Left lung (tissue), 10 donors: ENCODE results near the gene GPR78. TPM values are rescaled to one million over a fixed set of nuclear protein-coding genes. Genes with fewer than 3 reads are reported as not detected.

Experiments
- ATAC-seq: fragments of 200-7000 bp; cut with Tn5 transposase; one replicate; pipeline ENCODE4 v1.9.1; 2020; ENCODE audit warnings: moderate library complexity
- DNase-seq, 4 donors: peaks; one replicate each; pipeline ENCODE4 v3.0.0-alpha.2; 2013 to 2020
- H3K27ac ChIP-seq, 2 donors: fragments of 200-600 bp; sonication (generic) in 1 of 2; one replicate each; pipeline versions ENCODE4 v1.5.0 to v1.8.0; 2020 to 2021
- H3K27me3 ChIP-seq, 2 donors: fragments of 200-600 bp; sonication (generic) in 1 of 2; one replicate each; pipeline versions ENCODE4 v1.5.0 to v1.8.0; 2020 to 2021
- H3K36me3 ChIP-seq, 2 donors: fragments of 200-600 bp; sonication (generic) in 1 of 2; one replicate each; pipeline versions ENCODE4 v1.5.0 to v1.8.0; 2020 to 2021
- H3K4me1 ChIP-seq, 2 donors: fragments of 200-600 bp; one replicate each; pipeline ENCODE4 v1.8.0; 2021
- H3K4me3 ChIP-seq, 2 donors: fragments of 200-600 bp; sonication (generic) in 1 of 2; one replicate each; pipeline versions ENCODE4 v1.5.0 to v1.8.0; 2020 to 2021; ENCODE audit warnings: mild to moderate bottlenecking in 1 of 2
- H3K9me3 ChIP-seq, 2 donors: fragments of 200-600 bp; sonication (generic) in 1 of 2; one replicate each; pipeline versions ENCODE4 v1.5.0 to v1.8.0; 2020 to 2021
- intact Hi-C, 2 donors: fragments of 100-400 bp; cut with DNase I; formaldehyde crosslinking; loops; one replicate each; pipeline versions ENCODE4 v1.11.2 to v1.14.2; 2022
- polyA plus RNA-seq, 6 donors: library from polyadenylated mRNA; unstranded; fragments of 120-200 nt; gene quantifications; one replicate each; pipeline ENCODE4 v1.2.1, GENCODE V29; 2013; ENCODE audit not compliant: insufficient read length in 6 of 6
- total RNA-seq, 2 donors: library from RNA; stranded (reverse); fragmentation: NEBNext Ultra II Directional; extraction: Animal tissue kit (Norgen Biotek cat#: 25700); gene quantifications; one replicate each; pipeline ENCODE4 v1.2.1, GENCODE V29; 2021
- TF ChIP-seq, protein P1 (sequence below), 2 donors: fragments of 200-600 bp; sonication (generic) in 1 of 2; IDR thresholded peaks; one replicate each; pipeline versions ENCODE4 v1.5.0 to v1.8.0; 2021; ENCODE audit warnings: antibody characterized with exemption in 2 of 2
- donor health status: DM: no; HTN: yes; CAD: no.
- donor health status: DM: no; HTN: no; CAD: no.

The GPR78 gene
- total and polyA plus RNA-seq, 8 donors = 0.07 to 0.67 (median 0.11) TPM

- ATAC-seq = no peak
- no peaks in the 10 kb centered on the region for H3K4me1 ChIP-seq
- intact Hi-C loops = no loop called here
- TF ChIP-seq, protein P1, sequence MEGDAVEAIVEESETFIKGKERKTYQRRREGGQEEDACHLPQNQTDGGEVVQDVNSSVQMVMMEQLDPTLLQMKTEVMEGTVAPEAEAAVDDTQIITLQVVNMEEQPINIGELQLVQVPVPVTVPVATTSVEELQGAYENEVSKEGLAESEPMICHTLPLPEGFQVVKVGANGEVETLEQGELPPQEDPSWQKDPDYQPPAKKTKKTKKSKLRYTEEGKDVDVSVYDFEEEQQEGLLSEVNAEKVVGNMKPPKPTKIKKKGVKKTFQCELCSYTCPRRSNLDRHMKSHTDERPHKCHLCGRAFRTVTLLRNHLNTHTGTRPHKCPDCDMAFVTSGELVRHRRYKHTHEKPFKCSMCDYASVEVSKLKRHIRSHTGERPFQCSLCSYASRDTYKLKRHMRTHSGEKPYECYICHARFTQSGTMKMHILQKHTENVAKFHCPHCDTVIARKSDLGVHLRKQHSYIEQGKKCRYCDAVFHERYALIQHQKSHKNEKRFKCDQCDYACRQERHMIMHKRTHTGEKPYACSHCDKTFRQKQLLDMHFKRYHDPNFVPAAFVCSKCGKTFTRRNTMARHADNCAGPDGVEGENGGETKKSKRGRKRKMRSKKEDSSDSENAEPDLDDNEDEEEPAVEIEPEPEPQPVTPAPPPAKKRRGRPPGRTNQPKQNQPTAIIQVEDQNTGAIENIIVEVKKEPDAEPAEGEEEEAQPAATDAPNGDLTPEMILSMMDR (IDR thresholded peaks at IDR 0.05) = no peak
- peak in 1 of 4 donors; percentile 47 for DNase-seq
- no peaks in the 10 kb centered on the region for H3K9me3 ChIP-seq
- H3K4me3 ChIP-seq = no peak overlapping the region
- no peaks in the 10 kb centered on the region for H3K36me3 ChIP-seq
- no peak overlapping the region for H3K27ac ChIP-seq
- H3K27me3 ChIP-seq = peaks cover 0 to 24% of the 10 kb centered on the region in 2 donors
Measured at GRCh38 chr4:8610858-8611616, 30.8 kb downstream of the GPR78 start.

- DNase-seq = peak in 1 of 4 donors; percentile 50
- H3K27me3 ChIP-seq = peaks cover 0 to 10% of the 10 kb centered on the region in 2 donors
- no peak overlapping the region for H3K4me3 ChIP-seq
- H3K4me1 ChIP-seq = no peaks in the 10 kb centered on the region
- ATAC-seq = no peak
- H3K9me3 ChIP-seq = no peaks in the 10 kb centered on the region
- TF ChIP-seq, protein P1 (IDR thresholded peaks at IDR 0.05) = no peak
- H3K27ac ChIP-seq = no peak overlapping the region
- H3K36me3 ChIP-seq = no peaks in the 10 kb centered on the region
- intact Hi-C loops = no loop called here
Measured at GRCh38 chr4:8612646-8613045, 32.5 kb downstream of the GPR78 start.

- H3K27me3 ChIP-seq = peaks cover 0 to 6% of the 10 kb centered on the region in 2 donors
- no peaks in the 10 kb centered on the region for H3K9me3 ChIP-seq
- no peaks in the 10 kb centered on the region for H3K4me1 ChIP-seq
- ATAC-seq (no peak), DNase-seq (peak in 1 of 4 donors; percentile 61)
- intact Hi-C loops = no loop called here
- no peak overlapping the region for H3K27ac ChIP-seq
- no peaks in the 10 kb centered on the region for H3K36me3 ChIP-seq
- H3K4me3 ChIP-seq = no peak overlapping the region
- TF ChIP-seq, protein P1 (IDR thresholded peaks at IDR 0.05) = no peak
Measured at GRCh38 chr4:8613421-8614364, 33.5 kb downstream of the GPR78 start.

- peaks cover 0 to 7% of the 10 kb centered on the region in 2 donors for H3K27me3 ChIP-seq
- H3K9me3 ChIP-seq = no peaks in the 10 kb centered on the region
- no peak overlapping the region for H3K4me3 ChIP-seq
- TF ChIP-seq, protein P1 (IDR thresholded peaks at IDR 0.05) = no peak
- no peak overlapping the region for H3K27ac ChIP-seq
- intact Hi-C loops = no loop called here
- H3K4me1 ChIP-seq = no peaks in the 10 kb centered on the region
- ATAC-seq (no peak), DNase-seq (peak in 1 of 4 donors; percentile 50)
- H3K36me3 ChIP-seq = no peaks in the 10 kb centered on the region
Measured at GRCh38 chr4:8614365-8615193, 34.4 kb downstream of the GPR78 start.
